ENCODE data around the gene MYBPC1. TPM values are rescaled to one million over a fixed set of nuclear protein-coding genes. Genes with fewer than 3 reads are reported as not detected.

Gene MYBPC1
- total and polyA plus RNA-seq, 2 of the 4 experiments (the other 2 are of a cell fraction) = not detected

- no peak overlapping the region for H3K18ac ChIP-seq (ENCODE audit: low read depth, low read length)
- H4K5ac ChIP-seq (ENCODE audit: low read depth, low read length) = no peak overlapping the region
- no peak overlapping the region for H3K27ac ChIP-seq (ENCODE audit: insufficient read depth, low read length)
- H3K9ac ChIP-seq (ENCODE audit: low read depth, low read length) = no peak overlapping the region
- H3K56ac ChIP-seq (ENCODE audit: extremely low read depth, insufficient read depth, low read length) = no peak overlapping the region
- POLR2A ChIA-PET (ENCODE audit: unreplicated experiment) = no interaction called here
- no peak overlapping the region for H3K4ac ChIP-seq (ENCODE audit: low read depth, low read length)
- DNase-seq = peak; percentile 65
- H2AK5ac ChIP-seq (ENCODE audit: low read depth, low read length) = no peak overlapping the region
- no peak overlapping the region for H3K4me3 ChIP-seq (ENCODE audit: insufficient read depth, low read depth, low read length)
- dilution Hi-C loops (cut with HindIII; ENCODE audit: low sequenced_read_pairs, unreplicated experiment) (no loop called here), intact Hi-C loops (cut with micrococcal nuclease) (no loop called here), in situ Hi-C loops (cut with MboI; ENCODE audit: low sequenced_read_pairs) (no loop called here)
- WGBS, 2 experiments (ENCODE audit: extremely low coverage in 2 of 2, insufficient read length in 1 of 2) = 0% methylated on average over 1 of the region's 4 CpGs; no CpG with 5 or more reads in 1 of the 2 experiments
- H3K23ac ChIP-seq (ENCODE audit: low read depth, low read length) = no peak overlapping the region
- H3K9me3 ChIP-seq (ENCODE audit: control insufficient read depth, insufficient read depth, low read length) = peaks cover 5% of the 10 kb centered on the region
- CTCF ChIA-PET = no interaction called here
- no peak overlapping the region for H4K91ac ChIP-seq (ENCODE audit: insufficient read depth, low read depth, low read length)
- H3K27me3 ChIP-seq (ENCODE audit: control insufficient read depth, insufficient read depth, low read length) = no peaks in the 10 kb centered on the region
- no peak overlapping the region for H2BK120ac ChIP-seq (ENCODE audit: low read depth, low read length)
- no peaks in the 10 kb centered on the region for H4K20me1 ChIP-seq (ENCODE audit: insufficient read depth, low read length)
- BruUV-seq (replicated peaks) = no TSS peak
- no peak overlapping the region for H2BK15ac ChIP-seq (ENCODE audit: low read depth, low read length)
- no peaks in the 10 kb centered on the region for H3K9me1 ChIP-seq (ENCODE audit: insufficient read depth, low read length)
- peaks cover 1% of the 10 kb centered on the region; the same call in 1 of the 2 replicates for H3K4me1 ChIP-seq (ENCODE audit: control insufficient read depth, insufficient read depth, low read length)
- peak; percentile 94 for ATAC-seq (ENCODE audit: low read depth)
- H3K4me2 ChIP-seq (ENCODE audit: low read depth, low read length) = no peak overlapping the region
- H3K79me1 ChIP-seq (ENCODE audit: low read depth in 1 of 2, low read length in 2 of 2) = no peaks in the 10 kb centered on the region
- no peaks in the 10 kb centered on the region for H3K36me3 ChIP-seq (ENCODE audit: control insufficient read depth, insufficient read depth, low read length)
- no peak overlapping the region for H2BK20ac ChIP-seq (ENCODE audit: low read depth, low read length)
- TF ChIP-seq RAD21 (IDR thresholded peaks at IDR 0.05; ENCODE audit: low read length) (no peak), FOS (IDR thresholded peaks at IDR 0.05; ENCODE audit: low read depth, low read length) (no peak; the same call in 1 of the 2 replicates), SMC3 (IDR thresholded peaks at IDR 0.05; ENCODE audit: low read depth, low read length) (no peak), RCOR1 (IDR thresholded peaks at IDR 0.05; ENCODE audit: insufficient replicate concordance, low read length) (no peak), MAZ (IDR thresholded peaks at IDR 0.05; ENCODE audit: borderline replicate concordance, low read depth, low read length) (no peak), CTCF (conservative IDR thresholded peaks at IDR 0.05; ENCODE audit: low read depth, low read length) (no peak), POLR2A (IDR thresholded peaks at IDR 0.05; ENCODE audit: low read depth, low read length) (no peak)
- no peak overlapping the region for H2BK5ac ChIP-seq (ENCODE audit: low read depth, low read length, poor library complexity, severe bottlenecking)
- no peak overlapping the region for H2AFZ ChIP-seq (replicated peaks; ENCODE audit: low read length, poor library complexity)
- no peak overlapping the region for H3K14ac ChIP-seq (replicated peaks; ENCODE audit: low read depth, low read length)
- H2AK9ac ChIP-seq (replicated peaks; ENCODE audit: low read depth, low read length, poor library complexity) = no peak overlapping the region
- H4K8ac ChIP-seq (ENCODE audit: low read depth in 2 of 2, low read length in 2 of 2) = no peak overlapping the region
These were observed 42.5 kb upstream of the MYBPC1 start for GRCh38 chr12:101552277-101552676.

Data from IMR-90 (cell line).